ENCODE results near the gene DGKG.

Gene DGKG

DNA sequence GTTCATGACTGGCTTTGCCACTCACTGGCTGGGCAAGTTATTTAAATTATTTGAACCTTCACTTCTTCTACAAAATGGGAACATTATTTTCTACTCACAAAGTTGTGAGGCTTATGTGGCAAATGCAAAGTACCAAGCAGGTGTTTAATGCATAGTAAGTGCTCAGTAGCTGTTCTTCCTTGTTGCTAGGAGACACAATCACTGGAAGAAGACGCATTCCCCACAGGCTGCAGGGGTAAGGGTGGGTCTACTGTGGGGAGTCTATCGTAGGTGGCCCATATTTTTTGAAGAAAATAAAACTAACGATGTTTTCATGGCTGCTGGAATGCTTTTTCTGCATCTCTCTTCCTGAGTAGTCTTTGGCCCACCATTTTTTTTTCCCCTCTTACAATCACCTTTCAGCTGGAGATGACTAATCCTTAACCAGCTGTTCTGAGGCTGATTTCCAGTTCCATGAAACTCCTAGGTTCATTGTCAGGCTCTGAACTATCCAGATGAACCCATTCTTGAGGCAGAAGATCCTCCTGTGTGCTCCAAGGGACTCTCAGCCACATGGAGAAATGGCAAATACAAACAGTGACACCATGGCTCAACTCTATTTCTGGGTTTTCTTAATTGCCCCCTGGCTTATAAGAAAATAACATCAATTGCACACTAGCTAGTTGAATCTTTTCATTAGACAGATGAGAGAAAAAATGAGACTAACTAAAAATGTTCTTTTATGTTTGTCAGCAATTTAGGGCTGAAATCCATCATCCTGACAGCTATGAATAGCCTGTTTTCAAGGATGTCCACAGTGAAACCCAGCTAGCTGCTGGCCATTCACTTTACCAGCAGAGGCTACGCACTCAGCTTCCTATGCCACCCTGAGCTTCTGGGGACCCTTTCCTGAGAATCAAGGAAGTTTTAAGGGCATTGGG, 144.9 kb downstream of the DGKG start:
- DNase-seq (ENCODE audit: extremely low read depth in 1 of 2, low read depth in 1 of 2) = no peak

DNA sequence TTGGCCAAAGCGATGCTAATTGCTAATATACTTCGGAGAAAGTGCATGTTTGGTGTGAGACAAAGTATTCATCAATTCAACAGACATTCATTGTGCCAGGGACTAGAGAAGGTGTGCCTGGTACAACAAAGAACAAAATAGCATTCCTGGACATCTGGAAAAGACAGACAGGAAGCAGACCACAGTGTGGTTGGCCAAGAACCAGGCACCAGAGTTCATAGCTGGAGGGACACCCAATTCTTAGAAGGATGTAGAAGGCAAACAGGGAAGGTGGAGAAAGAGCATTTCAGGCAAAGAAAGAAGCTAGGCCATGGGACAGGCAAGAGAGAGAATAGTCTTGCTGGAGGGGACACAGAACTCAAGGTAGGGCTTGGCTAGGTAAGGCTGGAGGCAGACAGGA, 147.4 kb downstream of the DGKG start:
- no peak for DNase-seq (ENCODE audit: extremely low read depth in 1 of 2, low read depth in 1 of 2)

DNA sequence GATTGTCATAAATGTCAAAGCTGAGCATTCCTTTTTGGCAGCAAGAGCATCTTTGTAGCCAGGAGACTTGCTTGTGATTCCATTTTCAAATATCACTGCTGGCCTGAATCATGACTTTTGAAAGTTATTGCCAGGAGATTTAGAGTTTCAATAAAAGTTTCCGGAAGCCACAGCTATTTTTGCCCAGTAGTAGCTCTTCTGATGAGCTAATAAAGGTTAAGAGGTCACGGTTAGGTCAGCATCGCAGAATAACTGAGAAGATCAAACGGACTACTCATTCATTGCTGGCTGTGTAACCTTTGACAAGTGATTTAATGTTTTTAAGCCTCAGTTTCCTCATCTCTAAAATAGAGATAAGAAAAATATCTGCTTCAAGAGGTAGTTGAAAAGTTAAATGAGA, 148.1 kb downstream of the DGKG start:
- no peak for DNase-seq (ENCODE audit: extremely low read depth in 1 of 2, low read depth in 1 of 2)

DNA sequence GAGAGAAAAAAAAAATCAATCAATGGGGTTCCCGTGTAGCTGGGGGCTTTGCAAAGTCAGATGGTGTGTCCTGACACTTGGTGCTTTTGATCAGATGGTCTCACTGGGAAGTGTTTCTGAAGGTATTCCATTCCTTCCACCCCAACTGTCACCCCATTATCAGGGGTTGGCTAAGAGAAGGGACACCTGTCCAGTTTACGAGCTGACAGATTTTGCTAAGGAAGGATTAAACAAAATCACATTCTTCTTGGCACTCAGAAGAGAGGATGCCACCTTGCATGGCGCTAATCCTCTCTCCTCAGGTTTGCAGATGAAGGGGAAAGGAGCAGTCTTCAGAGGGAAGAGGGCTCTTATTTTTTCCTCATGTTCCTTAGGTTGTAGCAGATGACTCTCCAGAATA, 149.4 kb downstream of the DGKG start:
- DNase-seq (ENCODE audit: extremely low read depth in 1 of 2, low read depth in 1 of 2) = no peak

DNA sequence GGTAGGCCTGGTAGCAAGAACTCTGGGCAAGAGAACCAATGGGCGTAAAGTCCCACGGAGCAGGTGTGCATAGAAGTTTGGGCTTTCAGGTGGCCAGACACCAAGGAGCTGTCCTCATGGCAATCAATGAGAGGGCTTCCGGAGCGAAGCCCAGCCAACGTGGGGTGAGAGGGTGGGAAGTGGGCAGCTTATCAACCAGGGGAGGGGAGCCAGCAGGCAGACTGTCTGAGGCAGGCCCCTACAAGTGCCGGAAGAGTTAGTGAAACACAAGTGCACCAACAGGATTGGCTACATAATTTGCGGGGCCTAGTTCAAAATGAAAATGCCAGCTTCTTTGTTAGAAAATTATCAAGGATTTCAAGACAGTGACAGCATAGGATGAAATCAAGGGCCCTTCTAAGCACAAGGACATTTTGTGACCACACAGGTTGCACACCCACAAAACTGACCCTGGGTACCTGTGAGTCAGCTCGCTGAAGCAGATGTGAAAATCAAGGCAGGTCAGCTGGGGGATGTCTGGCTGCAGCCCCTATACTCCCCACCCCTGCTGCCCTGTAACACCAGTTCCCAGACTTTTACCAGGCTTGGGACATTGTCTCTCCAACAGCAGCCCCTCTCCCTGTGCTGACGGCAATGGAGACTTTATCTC, 151.1 kb downstream of the DGKG start:
- no peak for DNase-seq (ENCODE audit: extremely low read depth in 1 of 2, low read depth in 1 of 2)

DNA sequence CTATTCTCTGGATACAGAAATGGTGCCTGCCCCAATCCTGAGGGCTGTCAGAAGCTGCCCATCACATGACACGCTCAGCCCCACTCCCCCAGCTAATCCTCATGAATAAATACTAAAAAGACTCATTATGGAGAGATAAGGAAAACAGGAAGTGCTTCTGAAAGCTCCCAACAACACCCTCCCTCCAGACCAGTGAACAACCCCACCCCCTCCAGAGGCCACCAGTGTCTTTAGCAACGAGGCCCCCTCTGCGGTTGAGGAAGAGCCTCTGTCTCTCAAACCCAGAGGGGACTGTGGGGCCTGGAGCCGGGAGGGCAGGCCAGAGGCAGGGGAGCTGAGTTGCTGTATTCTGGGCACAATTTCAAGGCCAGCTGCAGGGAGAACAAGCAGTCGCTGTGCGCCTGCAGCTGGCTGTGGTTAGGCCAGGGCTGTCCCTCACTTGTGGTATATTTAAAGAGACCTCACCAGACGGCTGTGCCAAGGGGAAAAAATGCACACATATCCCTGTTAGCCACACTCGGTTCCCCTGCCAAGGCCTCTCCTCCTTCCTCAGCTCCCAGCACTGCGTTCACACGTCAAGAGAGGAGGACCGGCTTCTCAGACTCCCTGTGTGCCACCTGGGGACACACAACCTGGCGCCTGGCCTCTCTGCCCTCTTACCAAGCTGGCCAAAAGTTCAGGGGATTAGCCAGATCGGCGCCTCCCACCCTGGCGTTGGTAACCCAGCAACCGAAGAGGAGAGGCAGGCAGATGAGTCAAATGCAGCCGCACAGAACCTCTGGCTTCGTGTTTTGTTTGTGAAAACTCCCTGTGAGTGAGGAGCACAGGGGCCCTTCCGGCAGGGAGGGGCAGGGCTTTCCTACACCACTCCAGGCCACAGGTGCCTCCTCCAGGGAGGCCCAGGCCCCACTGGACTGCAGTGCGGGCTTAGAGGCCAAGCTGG, 152.0 kb downstream of the DGKG start:
- DNase-seq (ENCODE audit: extremely low read depth in 1 of 2, low read depth in 1 of 2) = no peak

DNA sequence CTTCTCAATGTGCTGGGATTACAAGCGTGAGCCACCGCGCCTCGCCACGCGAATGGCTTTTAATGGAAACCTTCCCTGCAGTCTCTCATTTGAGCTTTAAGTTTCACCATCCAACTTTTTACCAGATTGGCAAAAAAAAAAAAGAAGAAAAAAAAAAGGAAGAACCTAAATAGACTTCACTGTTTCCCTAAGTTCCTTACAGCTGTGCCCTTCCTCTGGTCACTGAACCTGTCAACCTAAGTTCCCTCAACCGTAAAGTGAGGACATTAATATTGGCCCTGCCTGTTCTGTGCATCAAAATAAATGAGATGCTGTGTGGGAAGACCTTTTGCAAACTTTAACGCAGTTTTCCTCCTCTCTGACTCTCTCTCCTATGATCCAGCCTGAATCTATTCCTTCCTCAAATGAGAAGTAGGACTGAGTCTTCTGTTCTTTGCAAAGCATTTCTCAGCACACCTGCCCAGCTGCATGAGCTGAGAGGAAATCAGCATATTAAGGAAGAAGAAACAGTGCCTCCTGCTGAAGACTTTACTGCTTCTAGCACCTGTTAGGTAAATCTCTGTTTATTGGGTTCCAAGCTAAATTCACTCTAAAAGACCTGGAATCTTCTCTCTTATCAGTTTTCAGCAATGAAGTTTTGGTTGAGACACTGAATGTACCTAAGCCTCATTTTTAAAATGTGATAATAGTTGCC, 153.6 kb downstream of the DGKG start:
- no peak for DNase-seq (ENCODE audit: extremely low read depth in 1 of 2, low read depth in 1 of 2)

DNA sequence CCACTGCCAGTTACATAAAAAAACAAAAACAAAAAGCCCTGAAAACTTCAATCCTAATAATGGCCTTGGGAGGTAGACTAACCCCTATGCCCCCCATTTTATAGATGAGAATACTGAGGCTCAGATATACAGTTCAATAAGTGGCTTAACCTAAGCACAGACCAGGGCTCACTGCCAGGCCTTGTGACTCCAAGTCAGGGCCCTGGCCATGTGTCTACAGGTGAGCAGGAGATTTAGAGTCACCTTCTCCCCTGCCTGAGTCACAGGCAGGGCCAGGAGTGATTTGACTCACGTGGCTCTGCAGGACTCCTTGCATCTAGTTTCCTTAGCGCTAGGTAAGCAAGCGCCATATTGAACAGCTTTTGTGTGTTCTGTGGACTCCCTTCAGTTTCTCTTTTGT, 154.5 kb downstream of the DGKG start:
- DNase-seq (ENCODE audit: extremely low read depth in 1 of 2, low read depth in 1 of 2) = no peak

DNA sequence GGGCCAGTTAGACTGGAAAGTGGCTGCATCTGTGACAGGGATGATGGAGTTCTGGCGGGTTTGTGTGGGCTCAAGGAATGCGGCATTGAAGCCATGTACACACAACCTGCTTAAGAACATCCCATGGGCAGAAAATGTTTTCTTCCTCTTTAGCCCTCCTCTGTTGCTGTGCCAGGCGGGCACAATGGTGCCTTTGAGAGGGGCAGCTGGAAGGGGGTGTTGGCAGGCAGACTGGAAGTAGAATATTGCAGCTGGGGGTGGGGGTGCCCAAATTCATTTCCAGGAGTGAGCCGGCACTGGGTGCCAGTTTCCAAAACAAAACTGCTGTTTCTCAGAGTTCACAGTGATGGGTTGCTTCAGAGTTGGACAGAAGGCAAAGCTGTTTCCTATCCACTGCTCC, 161.3 kb downstream of the DGKG start:
- DNase-seq (ENCODE audit: extremely low read depth in 1 of 2, low read depth in 1 of 2) = no peak

DNA sequence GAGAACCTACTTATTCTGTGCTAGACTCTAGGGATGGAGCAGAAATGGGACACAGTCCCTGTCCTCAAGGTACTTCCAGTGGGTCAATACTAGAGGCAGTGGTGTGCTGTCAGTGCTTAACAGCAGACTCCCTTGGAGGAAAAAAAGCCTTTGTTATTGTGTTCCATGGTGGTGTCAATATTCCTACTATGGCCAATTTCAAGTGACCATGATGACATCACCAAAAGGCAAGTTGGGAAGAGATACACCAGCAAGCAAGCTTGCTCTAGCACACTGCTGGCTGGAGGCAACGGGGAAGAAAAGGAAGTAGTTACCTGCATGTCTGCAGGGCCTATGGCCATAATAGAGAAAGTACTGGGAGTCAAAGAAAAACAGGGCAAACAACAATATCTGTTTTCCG, 163.6 kb downstream of the DGKG start:
- DNase-seq (ENCODE audit: extremely low read depth in 1 of 2, low read depth in 1 of 2) = no peak

DNA sequence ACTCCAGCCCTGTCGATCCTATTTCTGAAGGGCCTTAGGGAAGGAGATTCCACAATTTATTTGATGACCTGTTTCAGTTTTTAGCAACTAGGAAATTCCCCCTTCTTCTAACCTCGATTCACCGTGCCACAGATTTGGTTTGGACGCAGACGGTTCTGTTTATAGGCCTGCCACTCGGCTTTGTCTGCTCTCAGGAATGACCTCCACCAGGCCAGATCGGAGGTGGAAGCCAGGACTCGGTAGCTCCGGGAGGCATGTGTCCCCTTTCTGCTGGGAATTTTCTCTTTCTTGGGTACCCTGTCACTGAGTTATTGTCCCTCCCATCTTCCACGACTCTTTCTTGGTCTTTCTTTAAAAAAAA, 167.6 kb downstream of the DGKG start:
- DNase-seq (ENCODE audit: extremely low read depth in 1 of 2, low read depth in 1 of 2) = no peak

DNA sequence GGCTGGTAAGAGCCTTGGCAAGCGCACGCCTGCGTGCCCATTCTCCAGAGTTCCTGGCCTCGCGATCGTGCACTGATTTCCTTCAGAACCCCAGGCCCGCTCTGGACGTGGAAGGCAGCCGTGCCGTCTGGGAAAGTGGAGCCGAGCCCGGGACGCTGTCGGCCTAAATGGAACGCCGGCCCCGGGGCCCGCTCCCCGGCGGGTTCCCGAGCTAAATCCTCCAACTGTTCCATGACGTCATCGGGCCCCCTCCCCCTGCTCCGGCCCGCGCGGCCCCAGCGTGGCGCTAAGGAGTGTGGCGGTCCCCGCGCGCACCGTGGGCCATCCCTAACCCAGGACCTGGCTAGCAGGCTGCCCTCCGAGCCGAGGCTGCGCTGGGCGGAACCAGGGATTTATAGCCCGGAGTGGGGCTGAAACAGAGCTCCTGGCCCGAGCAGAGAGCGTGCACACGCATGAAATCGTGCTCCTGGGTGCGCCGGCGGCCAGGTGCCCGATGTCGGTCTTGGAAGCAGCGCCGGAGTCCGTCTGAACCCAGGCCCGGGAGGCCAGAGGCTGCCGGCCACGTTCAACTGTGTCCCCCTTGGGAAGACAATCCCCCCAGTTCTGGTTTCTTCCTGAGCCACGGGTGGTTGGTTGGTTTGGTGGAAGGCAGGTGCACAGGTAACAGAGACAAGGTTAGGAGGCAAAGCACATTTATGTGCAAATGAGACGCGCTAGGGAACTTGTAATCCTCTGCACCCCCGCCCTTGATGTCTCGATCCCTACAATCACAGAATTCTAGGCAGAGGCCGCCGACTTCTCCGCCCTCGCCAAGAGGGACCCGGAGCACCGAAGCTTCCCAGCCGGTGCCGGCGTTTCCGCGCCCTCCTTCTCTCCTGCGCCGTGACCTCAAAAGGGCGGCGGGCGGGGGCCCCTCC, 168.2 kb downstream of the DGKG start:
- no peak for DNase-seq (ENCODE audit: extremely low read depth in 1 of 2, low read depth in 1 of 2)

DNA sequence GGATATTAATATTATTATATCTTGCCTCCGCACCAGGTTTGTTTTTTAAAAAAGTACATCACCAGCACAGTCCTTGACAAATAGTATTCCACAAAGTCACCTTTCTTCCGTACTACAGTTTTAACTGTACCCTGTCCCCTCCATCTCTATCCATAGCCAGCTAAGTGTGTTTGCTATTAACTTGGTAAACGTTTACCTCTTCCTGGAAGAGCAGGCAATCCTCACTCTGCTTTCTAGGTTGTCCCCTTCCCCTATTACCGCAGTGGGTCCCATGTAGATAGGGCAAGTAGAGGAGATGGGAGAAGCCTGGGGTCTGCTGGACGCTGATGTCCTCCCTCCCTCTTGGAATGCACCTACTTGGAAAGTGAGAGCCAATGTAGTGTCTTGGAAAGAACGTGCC, 169.2 kb downstream of the DGKG start:
- DNase-seq (ENCODE audit: extremely low read depth in 1 of 2, low read depth in 1 of 2) = no peak

DNA sequence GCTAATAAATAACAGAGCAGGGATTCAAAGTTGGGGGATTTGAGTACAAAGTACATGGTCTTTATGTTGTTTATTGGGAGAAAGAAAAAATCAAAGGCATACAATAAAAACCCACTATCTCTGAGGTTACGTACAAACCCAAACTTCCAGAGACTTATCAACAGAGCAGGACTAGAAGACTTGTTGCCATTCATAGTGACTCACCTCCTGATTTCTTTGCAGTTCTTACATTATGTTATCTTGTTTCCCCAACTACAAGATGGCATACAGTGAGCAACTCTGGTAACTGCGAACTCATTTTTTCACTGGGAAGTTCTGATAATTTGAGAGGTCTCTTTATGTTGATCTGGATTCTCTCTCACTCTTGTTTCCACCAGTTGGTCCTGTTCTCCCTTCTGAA, 172.5 kb downstream of the DGKG start:
- DNase-seq (ENCODE audit: extremely low read depth in 1 of 2, low read depth in 1 of 2) = no peak

DNA sequence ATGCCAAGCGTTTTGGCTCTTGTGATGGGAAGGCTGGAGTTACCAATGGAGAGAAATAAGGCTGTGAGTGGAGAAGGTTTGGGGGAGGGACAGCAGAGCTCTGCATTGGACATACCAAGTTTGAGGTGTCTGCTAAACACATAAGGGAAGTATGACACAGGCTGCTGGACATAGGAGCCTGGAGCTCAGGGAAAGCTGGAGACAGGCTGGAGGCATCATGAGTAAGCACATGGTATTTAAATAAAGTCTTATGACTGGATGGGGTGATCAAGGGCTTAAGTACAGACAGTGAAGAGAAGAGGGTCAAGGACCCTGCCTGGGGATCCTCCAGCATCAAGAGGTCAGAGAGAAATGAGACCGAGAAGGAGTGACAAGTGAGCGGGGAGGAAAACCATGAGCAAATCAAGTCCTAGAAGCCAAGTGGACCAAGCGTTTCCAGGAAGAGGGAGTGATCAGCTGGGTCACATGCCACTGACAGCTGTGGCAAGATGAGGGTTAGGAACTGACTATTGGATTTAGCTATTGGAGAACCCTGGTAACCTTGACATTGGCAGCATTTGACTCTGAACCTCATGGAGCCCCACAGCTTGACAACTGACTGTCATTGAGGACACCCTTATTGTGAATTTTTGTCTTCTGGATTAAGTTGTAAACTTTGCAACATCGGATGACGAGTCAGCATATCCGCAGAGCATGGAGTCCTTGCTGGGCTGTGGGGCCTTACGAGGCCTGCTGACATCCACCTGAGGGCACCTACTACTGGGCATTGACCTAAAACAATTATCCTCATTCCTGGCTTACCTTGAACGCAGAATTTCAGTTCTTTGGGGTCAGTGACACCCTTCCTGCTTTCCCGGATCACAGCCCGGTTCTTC, 174.4 kb downstream of the DGKG start:
- no peak for DNase-seq (ENCODE audit: extremely low read depth in 1 of 2, low read depth in 1 of 2)

DNA sequence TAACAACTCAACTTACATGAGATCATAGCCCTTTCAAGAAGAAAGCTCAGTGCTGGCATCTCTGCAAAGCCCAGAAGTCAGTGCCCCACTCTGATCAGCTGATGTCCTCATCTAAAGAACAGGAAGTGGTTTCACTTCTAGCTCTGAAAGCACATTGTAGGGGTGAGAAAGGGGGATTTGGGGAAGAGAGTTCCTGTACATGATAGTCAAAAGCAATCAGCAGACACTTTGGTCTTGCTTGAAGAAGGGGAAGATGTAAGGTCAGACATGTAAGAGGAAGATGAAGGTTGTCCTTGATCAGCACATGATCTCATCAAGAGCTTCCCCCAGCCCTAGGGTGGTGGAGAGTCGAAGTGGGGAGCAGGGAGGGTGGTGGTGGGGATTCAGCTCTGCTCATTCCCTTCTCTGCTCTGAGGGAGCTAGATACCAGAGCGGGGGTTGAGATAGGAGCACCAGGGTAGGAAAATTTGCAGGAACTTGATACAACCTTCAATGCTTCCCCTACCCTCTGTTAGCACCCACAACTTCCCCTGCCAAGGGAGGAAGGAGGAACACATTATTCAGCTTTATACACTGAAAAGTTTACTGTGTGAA, 176.7 kb downstream of the DGKG start:
- DNase-seq (ENCODE audit: extremely low read depth in 1 of 2, low read depth in 1 of 2) = no peak

DNA sequence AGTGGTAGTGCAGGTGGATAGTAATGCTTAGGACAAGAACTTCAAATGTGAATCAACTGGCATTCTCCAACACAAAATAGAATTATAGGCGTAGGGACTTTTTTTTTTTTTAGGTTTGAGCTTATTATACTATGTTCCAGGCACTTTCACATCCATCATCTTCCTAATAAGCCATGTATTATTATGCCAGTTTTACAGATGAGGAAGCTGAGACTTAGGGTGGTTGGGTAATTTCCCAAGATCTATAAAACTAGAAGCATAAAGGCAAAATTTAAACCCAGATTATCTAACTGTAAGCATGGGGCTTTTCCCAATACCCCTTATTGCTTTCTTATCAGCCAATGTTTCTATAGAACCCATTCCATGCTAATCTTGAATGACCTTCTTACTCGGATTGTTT, 178.0 kb downstream of the DGKG start:
- no peak for DNase-seq (ENCODE audit: extremely low read depth in 1 of 2, low read depth in 1 of 2)

DNA sequence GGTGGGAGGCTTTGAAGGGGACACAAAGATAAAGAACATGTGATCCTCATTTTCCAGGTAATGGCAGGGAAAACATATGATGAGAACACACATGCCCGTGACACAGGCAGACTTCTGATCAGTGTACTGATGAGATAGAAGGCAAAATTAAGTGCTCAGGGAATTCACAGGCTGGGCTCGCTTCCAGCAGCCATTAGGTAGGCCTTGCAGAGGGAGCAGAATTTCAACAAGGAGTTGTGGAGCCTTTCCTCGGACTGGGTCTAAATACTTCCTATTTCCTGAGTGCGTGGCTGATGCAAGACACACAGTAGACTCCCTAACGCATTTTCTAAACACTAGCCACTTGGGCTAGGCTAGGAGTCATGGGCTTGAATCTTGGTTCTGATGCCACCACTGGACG, 179.2 kb downstream of the DGKG start:
- DNase-seq (ENCODE audit: extremely low read depth in 1 of 2, low read depth in 1 of 2) = no peak
